ENCODE measurements around the gene PRRT3. TPM values are rescaled to one million over a fixed set of nuclear protein-coding genes. Genes with fewer than 3 reads are reported as not detected.

PRRT3 gene
- total and polyA plus RNA-seq, 2 experiments from 2014 or later: 4.3 to 6.9 TPM

DNA sequence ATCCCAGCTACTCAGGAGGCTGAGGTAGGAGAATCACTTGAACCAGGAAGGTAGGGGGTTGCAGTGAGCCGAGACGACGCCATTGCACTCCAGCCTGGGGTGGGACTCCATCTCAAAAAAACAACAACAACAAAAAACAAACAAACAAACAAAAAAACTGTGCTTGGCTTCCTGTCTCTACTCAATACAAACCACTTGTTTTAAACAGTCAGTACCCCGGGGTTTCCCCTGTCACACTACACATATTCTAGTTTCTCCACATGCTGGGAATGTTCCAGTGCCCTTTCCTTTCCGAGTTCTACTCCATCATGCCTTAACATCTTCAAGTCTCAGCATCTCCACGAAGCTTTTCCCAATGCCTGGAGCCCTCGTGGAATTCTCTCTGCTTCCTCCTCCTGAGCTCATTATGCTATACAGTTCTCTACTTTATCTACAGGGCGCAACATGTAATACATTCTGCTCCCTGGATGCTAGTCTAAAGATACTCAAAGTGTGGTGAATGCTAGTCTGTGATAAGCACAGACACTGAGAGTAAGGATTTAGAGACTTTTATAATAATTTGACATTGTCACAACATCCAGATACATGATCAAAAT lies 26.6 kb upstream of the PRRT3 start:
- TF ChIP-seq EZH2phosphoT487 (IDR thresholded peaks at IDR 0.05; ENCODE audit: unreplicated experiment) (no peak), ZNF114 (CRISPR knock-in tag; IDR thresholded peaks at IDR 0.05) (no peak), CREB1 (CRISPR knock-in tag; IDR thresholded peaks at IDR 0.05; ENCODE audit: low read depth) (no peak), NANOG (IDR thresholded peaks at IDR 0.05; ENCODE audit: borderline replicate concordance) (no peak), JUNB (IDR thresholded peaks at IDR 0.05; ENCODE audit: unreplicated experiment) (no peak)
- TF ChIP-seq, protein P1, sequence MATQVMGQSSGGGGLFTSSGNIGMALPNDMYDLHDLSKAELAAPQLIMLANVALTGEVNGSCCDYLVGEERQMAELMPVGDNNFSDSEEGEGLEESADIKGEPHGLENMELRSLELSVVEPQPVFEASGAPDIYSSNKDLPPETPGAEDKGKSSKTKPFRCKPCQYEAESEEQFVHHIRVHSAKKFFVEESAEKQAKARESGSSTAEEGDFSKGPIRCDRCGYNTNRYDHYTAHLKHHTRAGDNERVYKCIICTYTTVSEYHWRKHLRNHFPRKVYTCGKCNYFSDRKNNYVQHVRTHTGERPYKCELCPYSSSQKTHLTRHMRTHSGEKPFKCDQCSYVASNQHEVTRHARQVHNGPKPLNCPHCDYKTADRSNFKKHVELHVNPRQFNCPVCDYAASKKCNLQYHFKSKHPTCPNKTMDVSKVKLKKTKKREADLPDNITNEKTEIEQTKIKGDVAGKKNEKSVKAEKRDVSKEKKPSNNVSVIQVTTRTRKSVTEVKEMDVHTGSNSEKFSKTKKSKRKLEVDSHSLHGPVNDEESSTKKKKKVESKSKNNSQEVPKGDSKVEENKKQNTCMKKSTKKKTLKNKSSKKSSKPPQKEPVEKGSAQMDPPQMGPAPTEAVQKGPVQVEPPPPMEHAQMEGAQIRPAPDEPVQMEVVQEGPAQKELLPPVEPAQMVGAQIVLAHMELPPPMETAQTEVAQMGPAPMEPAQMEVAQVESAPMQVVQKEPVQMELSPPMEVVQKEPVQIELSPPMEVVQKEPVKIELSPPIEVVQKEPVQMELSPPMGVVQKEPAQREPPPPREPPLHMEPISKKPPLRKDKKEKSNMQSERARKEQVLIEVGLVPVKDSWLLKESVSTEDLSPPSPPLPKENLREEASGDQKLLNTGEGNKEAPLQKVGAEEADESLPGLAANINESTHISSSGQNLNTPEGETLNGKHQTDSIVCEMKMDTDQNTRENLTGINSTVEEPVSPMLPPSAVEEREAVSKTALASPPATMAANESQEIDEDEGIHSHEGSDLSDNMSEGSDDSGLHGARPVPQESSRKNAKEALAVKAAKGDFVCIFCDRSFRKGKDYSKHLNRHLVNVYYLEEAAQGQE (IDR thresholded peaks at IDR 0.05; ENCODE audit: unreplicated experiment): no peak
- TF ChIP-seq, protein P2, sequence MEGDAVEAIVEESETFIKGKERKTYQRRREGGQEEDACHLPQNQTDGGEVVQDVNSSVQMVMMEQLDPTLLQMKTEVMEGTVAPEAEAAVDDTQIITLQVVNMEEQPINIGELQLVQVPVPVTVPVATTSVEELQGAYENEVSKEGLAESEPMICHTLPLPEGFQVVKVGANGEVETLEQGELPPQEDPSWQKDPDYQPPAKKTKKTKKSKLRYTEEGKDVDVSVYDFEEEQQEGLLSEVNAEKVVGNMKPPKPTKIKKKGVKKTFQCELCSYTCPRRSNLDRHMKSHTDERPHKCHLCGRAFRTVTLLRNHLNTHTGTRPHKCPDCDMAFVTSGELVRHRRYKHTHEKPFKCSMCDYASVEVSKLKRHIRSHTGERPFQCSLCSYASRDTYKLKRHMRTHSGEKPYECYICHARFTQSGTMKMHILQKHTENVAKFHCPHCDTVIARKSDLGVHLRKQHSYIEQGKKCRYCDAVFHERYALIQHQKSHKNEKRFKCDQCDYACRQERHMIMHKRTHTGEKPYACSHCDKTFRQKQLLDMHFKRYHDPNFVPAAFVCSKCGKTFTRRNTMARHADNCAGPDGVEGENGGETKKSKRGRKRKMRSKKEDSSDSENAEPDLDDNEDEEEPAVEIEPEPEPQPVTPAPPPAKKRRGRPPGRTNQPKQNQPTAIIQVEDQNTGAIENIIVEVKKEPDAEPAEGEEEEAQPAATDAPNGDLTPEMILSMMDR (conservative IDR thresholded peaks at IDR 0.05; ENCODE audit: low read depth in 2 of 2): no peak
- TF ChIP-seq, protein P3, sequence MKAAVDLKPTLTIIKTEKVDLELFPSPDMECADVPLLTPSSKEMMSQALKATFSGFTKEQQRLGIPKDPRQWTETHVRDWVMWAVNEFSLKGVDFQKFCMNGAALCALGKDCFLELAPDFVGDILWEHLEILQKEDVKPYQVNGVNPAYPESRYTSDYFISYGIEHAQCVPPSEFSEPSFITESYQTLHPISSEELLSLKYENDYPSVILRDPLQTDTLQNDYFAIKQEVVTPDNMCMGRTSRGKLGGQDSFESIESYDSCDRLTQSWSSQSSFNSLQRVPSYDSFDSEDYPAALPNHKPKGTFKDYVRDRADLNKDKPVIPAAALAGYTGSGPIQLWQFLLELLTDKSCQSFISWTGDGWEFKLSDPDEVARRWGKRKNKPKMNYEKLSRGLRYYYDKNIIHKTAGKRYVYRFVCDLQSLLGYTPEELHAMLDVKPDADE (IDR thresholded peaks at IDR 0.05): no peak
- Histone ChIP-seq H3K9me2 (ENCODE audit: insufficient read depth) (no peaks in the 10 kb centered on the region), H4K20me1 (replicated peaks; ENCODE audit: insufficient read depth) (no peaks in the 10 kb centered on the region; the same call in 1 of the 2 replicates), H3F3A (replicated peaks; ENCODE audit: low read depth) (no peaks in the 10 kb centered on the region), H3K27ac (ENCODE audit: low read depth) (no peak overlapping the region), H3K4me3 (no peak overlapping the region), H3K79me2 (replicated peaks; ENCODE audit: insufficient read depth) (peaks cover 11% of the 10 kb centered on the region), H3K4me1 (ENCODE audit: insufficient read depth) (no peaks in the 10 kb centered on the region), H3K4me2 (no peak overlapping the region), H3K27me3 (ENCODE audit: insufficient read depth) (no peaks in the 10 kb centered on the region), H3K36me3 (ENCODE audit: insufficient read depth) (peaks cover 9% of the 10 kb centered on the region), H2AFZ (no peak overlapping the region)
- H3K4me3 Mint-ChIP-seq: no peak overlapping the region
- peaks cover 5% of the 10 kb centered on the region for H3K27me3 Mint-ChIP-seq (ENCODE audit: insufficient read depth, low read depth, poor library complexity)
- peaks cover 27% of the 10 kb centered on the region for H3K36me3 Mint-ChIP-seq (ENCODE audit: low read depth)
- ATAC-seq (no peak), DNase-seq (ENCODE audit: low spot score) (no peak)
- no peak overlapping the region for H3K27ac Mint-ChIP-seq
- no peaks in the 10 kb centered on the region for H3K9me3 Mint-ChIP-seq
- H3K4me1 Mint-ChIP-seq: no peaks in the 10 kb centered on the region
